Measurements from ENCODE around the gene CAMKK2. TPM values are rescaled to one million over a fixed set of nuclear protein-coding genes. Genes with fewer than 3 reads are reported as not detected.

The CAMKK2 gene
- total and polyA plus RNA-seq, 2 of the 13 experiments (the other 11 are each of a cell fraction or from before 2014, with no cell fraction given), result 18.8 to 20.0 TPM

GRCh38 chr12:121224591-121224990, 71.9 kb downstream of the CAMKK2 start (continued):
- TF ChIP-seq AKNA (CRISPR knock-in tag; IDR thresholded peaks at IDR 0.05; ENCODE audit: borderline replicate concordance) (no peak), POGZ (CRISPR knock-in tag; IDR thresholded peaks at IDR 0.05) (no peak), ZNF775 (CRISPR knock-in tag; IDR thresholded peaks at IDR 0.05; ENCODE audit: borderline replicate concordance) (no peak), TRIM22 (IDR thresholded peaks at IDR 0.05) (no peak), ZNF674 (CRISPR knock-in tag; IDR thresholded peaks at IDR 0.05; ENCODE audit: low read depth) (no peak), ZNF709 (CRISPR knock-in tag; IDR thresholded peaks at IDR 0.05) (no peak), ZNF431 (CRISPR knock-in tag; IDR thresholded peaks at IDR 0.05; ENCODE audit: borderline replicate concordance, low read depth) (no peak)
